Glutamatergic neuron (in vitro differentiated cells): ENCODE data around the gene COL25A1. TPM values are rescaled to one million over a fixed set of nuclear protein-coding genes. Genes with fewer than 3 reads are reported as not detected.

Experiments
- DNase-seq: peaks from one replicate; pipeline ENCODE4 v3.0.0; 2022
- H3K27ac Mint-ChIP-seq: one replicate; pipeline ENCODE4 v1.8.0; 2020; ENCODE audit warnings: mild to moderate bottlenecking, mixed read lengths, inconsistent platforms; ENCODE audit not compliant: unreplicated experiment
- H3K27me3 Mint-ChIP-seq: one replicate; pipeline ENCODE4 v1.8.0; 2020; ENCODE audit warnings: mild to moderate bottlenecking, moderate library complexity, mixed read lengths, inconsistent platforms; ENCODE audit not compliant: unreplicated experiment
- H3K36me3 Mint-ChIP-seq: one replicate; pipeline ENCODE4 v1.8.0; 2020; ENCODE audit warnings: mild to moderate bottlenecking, mixed read lengths, inconsistent platforms; ENCODE audit not compliant: unreplicated experiment
- H3K4me1 Mint-ChIP-seq: one replicate; pipeline ENCODE4 v1.8.0; 2020; ENCODE audit warnings: mild to moderate bottlenecking, low read depth, mixed read lengths, inconsistent platforms; ENCODE audit not compliant: unreplicated experiment
- H3K4me3 Mint-ChIP-seq: one replicate; pipeline ENCODE4 v1.8.0; 2020; ENCODE audit warnings: mild to moderate bottlenecking, mixed read lengths, inconsistent platforms; ENCODE audit not compliant: unreplicated experiment
- H3K9me3 Mint-ChIP-seq: one replicate; pipeline ENCODE4 v1.8.0; 2020; ENCODE audit warnings: mild to moderate bottlenecking, moderate library complexity, mixed read lengths, inconsistent platforms; ENCODE audit not compliant: unreplicated experiment
- CTCF ChIP-seq: fragments of 200-600 bp; sonication (generic); IDR thresholded peaks from one replicate; pipeline ENCODE4 v1.5.0; 2021; ENCODE audit not compliant: partially characterized antibody, unreplicated experiment
- total RNA-seq: library from RNA; stranded (reverse); fragmentation: NEBNext Ultra II Directional; extraction: Animal tissue kit (Norgen Biotek cat#: 25700); gene quantifications from one replicate; pipeline ENCODE4 v1.2.1, GENCODE V29; 2021; ENCODE audit not compliant: unreplicated experiment

COL25A1 gene
- total RNA-seq, 1 donor from 2014 or later = 1.1 TPM

- DNase-seq = no peak
- H3K4me1 Mint-ChIP-seq = no peaks in the 10 kb centered on the region
- H3K9me3 Mint-ChIP-seq = no peaks in the 10 kb centered on the region
- H3K4me3 Mint-ChIP-seq = no peak overlapping the region
- no peak overlapping the region for H3K27ac Mint-ChIP-seq
- no peak for TF ChIP-seq CTCF
- no peaks in the 10 kb centered on the region for H3K27me3 Mint-ChIP-seq
- no peaks in the 10 kb centered on the region for H3K36me3 Mint-ChIP-seq
Measured at GRCh38 chr4:108851366-108851765, 451.1 kb downstream of the COL25A1 start.

- Mint-ChIP-seq H3K27me3 (no peaks in the 10 kb centered on the region), H3K36me3 (no peaks in the 10 kb centered on the region), H3K4me1 (no peaks in the 10 kb centered on the region), H3K4me3 (no peak overlapping the region), H3K27ac (no peak overlapping the region), H3K9me3 (no peaks in the 10 kb centered on the region)
- DNase-seq = no peak
- TF ChIP-seq CTCF = no peak
Measured at GRCh38 chr4:108850219-108850649, 452.2 kb downstream of the COL25A1 start.

GRCh38 chr4:108849611-108850168 lies 452.8 kb downstream of the COL25A1 start:
- no peaks in the 10 kb centered on the region for H3K27me3 Mint-ChIP-seq
- H3K4me1 Mint-ChIP-seq = no peaks in the 10 kb centered on the region
- no peak for TF ChIP-seq CTCF
- no peaks in the 10 kb centered on the region for H3K36me3 Mint-ChIP-seq
- H3K27ac Mint-ChIP-seq = no peak overlapping the region
- no peak for DNase-seq
- H3K4me3 Mint-ChIP-seq = no peak overlapping the region
- H3K9me3 Mint-ChIP-seq = no peaks in the 10 kb centered on the region

- Mint-ChIP-seq H3K4me3 (no peak overlapping the region), H3K36me3 (no peaks in the 10 kb centered on the region), H3K27me3 (no peaks in the 10 kb centered on the region), H3K4me1 (no peaks in the 10 kb centered on the region), H3K9me3 (no peaks in the 10 kb centered on the region), H3K27ac (no peak overlapping the region)
- no peak for DNase-seq
- no peak for TF ChIP-seq CTCF
Measured at GRCh38 chr4:108846568-108846967, 455.9 kb downstream of the COL25A1 start.

- H3K4me3 Mint-ChIP-seq = no peak overlapping the region
- H3K36me3 Mint-ChIP-seq = no peaks in the 10 kb centered on the region
- H3K27ac Mint-ChIP-seq = no peak overlapping the region
- no peaks in the 10 kb centered on the region for H3K4me1 Mint-ChIP-seq
- TF ChIP-seq CTCF = no peak
- H3K27me3 Mint-ChIP-seq = no peaks in the 10 kb centered on the region
- no peaks in the 10 kb centered on the region for H3K9me3 Mint-ChIP-seq
- DNase-seq = no peak
Measured at GRCh38 chr4:108840426-108840975, 462.0 kb downstream of the COL25A1 start.
